RPMI7951 (cell line): Measurements from ENCODE around the gene TOM1L2. TPM values are rescaled to one million over a fixed set of nuclear protein-coding genes. Genes with fewer than 3 reads are reported as not detected.

Source experiments
- DNase-seq: peaks from one replicate; pipeline ENCODE4 v3.0.0-alpha.2; 2012; ENCODE audit warnings: low read depth
- total RNA-seq: library from RNA; depleted of rRNA; stranded (reverse); fragments of >200 nt; shearing (Covaris generic); gene quantifications from 2 replicates; pipeline ENCODE4 v1.2.3, GENCODE V29; 2014

TOM1L2 gene
- total RNA-seq, 1 experiment from 2014 or later = 18.5 TPM

- no peak for DNase-seq
Measured at GRCh38 chr17:17876959-17877528, 95.2 kb downstream of the TOM1L2 start.

GRCh38 chr17:17874478-17874877 lies 97.7 kb downstream of the TOM1L2 start:
- DNase-seq = peak; percentile 96

GRCh38 chr17:17873450-17873991 lies 98.7 kb downstream of the TOM1L2 start:
- DNase-seq = no peak

- DNase-seq = peak; percentile 49
Measured at GRCh38 chr17:17872547-17873345, 99.5 kb downstream of the TOM1L2 start.

- DNase-seq = no peak
Measured at GRCh38 chr17:17871913-17872312, 100.3 kb downstream of the TOM1L2 start.

- DNase-seq = no peak
Measured at GRCh38 chr17:17870247-17870646, 102.0 kb downstream of the TOM1L2 start.

GRCh38 chr17:17868641-17869522 lies 103.3 kb downstream of the TOM1L2 start:
- DNase-seq = no peak

- no peak for DNase-seq
Measured at GRCh38 chr17:17866897-17867296, 105.3 kb downstream of the TOM1L2 start.

- no peak for DNase-seq
Measured at GRCh38 chr17:17866425-17866824, 105.8 kb downstream of the TOM1L2 start.

- DNase-seq = no peak
Measured at GRCh38 chr17:17865035-17865434, 107.2 kb downstream of the TOM1L2 start.

GRCh38 chr17:17860766-17861107 lies 111.5 kb downstream of the TOM1L2 start:
- DNase-seq = no peak

GRCh38 chr17:17859909-17860765 lies 112.1 kb downstream of the TOM1L2 start:
- DNase-seq = peak; percentile 47

- no peak for DNase-seq
Measured at GRCh38 chr17:17857496-17857895, 114.7 kb downstream of the TOM1L2 start.

GRCh38 chr17:17856386-17856785 lies 115.8 kb downstream of the TOM1L2 start:
- no peak for DNase-seq

GRCh38 chr17:17855976-17856375 lies 116.2 kb downstream of the TOM1L2 start:
- DNase-seq = no peak

GRCh38 chr17:17853811-17854447 lies 118.3 kb downstream of the TOM1L2 start:
- DNase-seq = peak; percentile 74

- no peak for DNase-seq
Measured at GRCh38 chr17:17852930-17853329, 119.3 kb downstream of the TOM1L2 start.

- no peak for DNase-seq
Measured at GRCh38 chr17:17851103-17852002, 120.8 kb downstream of the TOM1L2 start.

- DNase-seq = peak; percentile 90
Measured at GRCh38 chr17:17849845-17850373, 122.3 kb downstream of the TOM1L2 start.
